AG10803 (cell line): ENCODE measurements around the gene CRY2.

ENCODE experiments used
- DNase-seq: peaks from one replicate; pipeline ENCODE4 v3.0.0; 2010; ENCODE audit warnings: low read depth
- H3K4me3 ChIP-seq: 2 replicates; pipeline ENCODE4 v1.5.1; 2011; ENCODE audit warnings: mild to moderate bottlenecking, low read length, control low read depth
- TF ChIP-seq, protein P1 (sequence below): conservative IDR thresholded peaks from 2 replicates; pipeline ENCODE4 v1.5.1; 2011; ENCODE audit warnings: mild to moderate bottlenecking, low read length, control low read depth, inconsistent platforms

CRY2 gene

DNA sequence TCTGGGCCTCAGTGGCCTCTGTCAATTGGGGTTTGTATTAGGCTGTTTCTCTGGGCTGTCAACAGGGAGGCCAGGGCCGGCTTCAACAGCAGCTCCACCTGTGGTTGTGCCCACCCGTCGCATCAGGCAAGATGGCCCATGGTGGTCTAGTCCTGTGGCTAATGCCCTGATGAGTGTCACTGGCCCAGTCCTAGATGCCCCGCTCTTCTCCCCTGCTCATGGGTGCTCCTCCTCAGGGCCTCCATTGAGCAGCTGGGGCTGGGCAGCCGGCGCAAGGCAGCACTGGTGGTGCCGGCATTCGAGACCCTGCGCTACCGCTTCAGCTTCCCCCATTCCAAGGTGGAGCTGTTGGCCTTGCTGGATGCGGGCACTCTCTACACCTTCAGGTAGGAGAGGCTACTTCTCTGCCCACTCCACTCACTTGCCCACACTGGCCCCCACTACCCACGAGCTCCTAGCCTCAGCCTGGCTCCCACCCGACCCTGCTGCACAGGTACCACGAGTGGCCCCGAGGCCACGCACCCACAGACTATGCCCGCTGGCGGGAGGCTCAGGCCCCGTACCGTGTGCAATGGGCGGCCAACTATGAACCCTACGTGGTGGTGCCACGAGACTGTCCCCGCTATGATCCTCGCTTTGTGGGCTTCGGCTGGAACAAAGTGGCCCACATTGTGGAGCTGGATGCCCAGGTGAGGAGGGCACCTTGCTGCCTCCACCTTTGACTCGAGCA is 80.6 kb downstream of the CRY2 start:
- H3K4me3 ChIP-seq, result no peak overlapping the region
- no peak for DNase-seq
- TF ChIP-seq, protein P1, sequence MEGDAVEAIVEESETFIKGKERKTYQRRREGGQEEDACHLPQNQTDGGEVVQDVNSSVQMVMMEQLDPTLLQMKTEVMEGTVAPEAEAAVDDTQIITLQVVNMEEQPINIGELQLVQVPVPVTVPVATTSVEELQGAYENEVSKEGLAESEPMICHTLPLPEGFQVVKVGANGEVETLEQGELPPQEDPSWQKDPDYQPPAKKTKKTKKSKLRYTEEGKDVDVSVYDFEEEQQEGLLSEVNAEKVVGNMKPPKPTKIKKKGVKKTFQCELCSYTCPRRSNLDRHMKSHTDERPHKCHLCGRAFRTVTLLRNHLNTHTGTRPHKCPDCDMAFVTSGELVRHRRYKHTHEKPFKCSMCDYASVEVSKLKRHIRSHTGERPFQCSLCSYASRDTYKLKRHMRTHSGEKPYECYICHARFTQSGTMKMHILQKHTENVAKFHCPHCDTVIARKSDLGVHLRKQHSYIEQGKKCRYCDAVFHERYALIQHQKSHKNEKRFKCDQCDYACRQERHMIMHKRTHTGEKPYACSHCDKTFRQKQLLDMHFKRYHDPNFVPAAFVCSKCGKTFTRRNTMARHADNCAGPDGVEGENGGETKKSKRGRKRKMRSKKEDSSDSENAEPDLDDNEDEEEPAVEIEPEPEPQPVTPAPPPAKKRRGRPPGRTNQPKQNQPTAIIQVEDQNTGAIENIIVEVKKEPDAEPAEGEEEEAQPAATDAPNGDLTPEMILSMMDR, result no peak

- TF ChIP-seq, protein P1, result no peak
- DNase-seq, result no peak
- H3K4me3 ChIP-seq, result no peak overlapping the region
These were observed 81.4 kb downstream of the CRY2 start for GRCh38 chr11:45928535-45929215.

DNA sequence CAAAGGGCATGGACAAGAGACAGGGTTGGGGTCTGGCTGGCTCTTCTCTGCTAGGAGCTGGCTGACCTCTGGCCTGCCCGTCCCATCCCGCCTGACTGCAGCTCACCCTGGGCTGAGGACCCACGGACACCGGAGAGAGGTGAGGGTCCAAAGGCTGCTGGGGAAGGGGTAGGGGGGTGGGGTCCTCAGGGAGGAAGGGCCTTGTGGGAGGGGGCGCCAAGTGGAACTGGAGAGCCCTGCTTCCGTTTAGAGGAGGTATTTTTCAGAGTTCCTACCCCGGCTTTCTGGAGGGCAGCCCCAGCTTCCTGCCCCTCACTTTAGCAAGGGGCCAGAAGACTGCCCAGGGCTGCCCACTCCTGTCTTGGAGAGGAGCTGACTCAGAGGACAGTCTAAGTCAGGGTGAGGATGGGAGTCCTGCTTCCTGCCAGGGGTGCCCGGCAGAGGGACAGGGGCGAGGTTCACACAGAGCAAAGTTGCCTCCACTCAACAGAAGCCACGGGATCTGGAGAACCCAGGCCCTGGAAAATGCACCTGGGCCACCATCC is 82.3 kb downstream of the CRY2 start:
- H3K4me3 ChIP-seq, result no peak overlapping the region
- TF ChIP-seq, protein P1, result no peak
- DNase-seq, result no peak

DNA sequence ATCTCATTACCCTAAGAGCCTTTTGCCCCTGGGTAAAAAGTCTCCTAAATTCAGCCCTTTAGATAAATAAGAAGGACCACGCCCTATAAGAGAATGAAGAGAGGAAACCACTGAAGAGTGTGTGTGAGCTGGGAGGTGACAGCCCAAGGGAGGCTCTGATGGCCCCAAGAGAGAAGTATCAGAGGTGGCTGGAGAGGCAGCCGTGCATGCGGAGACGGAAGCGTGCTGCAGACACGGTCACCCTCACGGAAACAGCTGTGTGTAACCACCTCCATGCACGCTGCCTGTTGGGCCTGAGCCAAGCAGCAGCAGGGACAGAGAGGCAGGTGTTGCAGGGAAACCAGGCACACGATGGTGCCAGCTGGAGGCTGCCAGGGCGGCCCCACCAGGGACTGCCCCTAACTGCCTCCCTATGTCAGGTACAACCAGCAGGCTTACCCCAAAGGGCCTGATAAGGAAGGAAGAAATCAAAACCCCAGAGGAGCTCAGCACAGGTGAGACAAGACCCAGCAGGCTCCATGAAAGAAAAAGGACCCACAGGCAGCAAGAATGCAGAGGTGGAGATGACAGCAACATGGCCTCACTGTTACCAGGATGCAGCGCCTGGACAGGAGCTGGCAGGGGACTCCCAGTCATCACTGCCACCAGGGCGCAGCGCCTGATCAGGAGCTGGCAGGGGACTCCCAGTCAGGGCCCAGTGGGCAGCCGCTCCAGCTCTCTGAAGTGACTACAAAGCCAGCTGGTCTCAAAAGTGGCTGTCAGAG is 82.9 kb downstream of the CRY2 start:
- H3K4me3 ChIP-seq, result no peak overlapping the region
- TF ChIP-seq, protein P1, result no peak
- no peak for DNase-seq

DNA sequence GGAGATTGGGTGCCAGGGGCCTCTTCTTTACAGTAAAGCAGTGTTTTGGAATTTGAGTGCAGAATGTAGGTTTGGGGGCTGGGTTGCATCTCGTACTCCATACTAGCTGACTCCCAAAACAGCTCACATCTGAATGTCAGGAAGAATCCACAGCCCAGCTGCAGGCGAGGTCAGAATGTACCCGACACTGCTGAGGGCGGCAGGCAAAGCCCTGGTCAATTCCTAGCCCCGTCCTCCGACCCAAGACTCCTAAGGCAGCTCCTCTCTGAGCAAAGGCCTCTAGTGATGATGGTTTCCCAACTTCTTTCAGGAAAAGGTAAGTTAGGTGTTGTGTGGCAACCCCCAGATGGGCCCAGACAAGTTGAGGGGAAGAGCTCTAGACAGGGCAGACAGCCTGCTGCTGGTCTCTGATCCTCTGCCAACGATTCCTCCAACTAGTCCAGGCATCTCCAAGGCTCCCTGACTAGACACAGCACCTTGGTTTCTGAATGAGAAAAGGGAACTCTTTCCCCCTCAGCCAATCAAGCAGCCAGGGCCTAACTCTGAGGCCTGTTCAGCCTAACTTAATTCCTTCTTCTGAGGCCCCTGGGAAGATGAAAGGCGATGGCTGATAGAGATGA is 83.8 kb downstream of the CRY2 start:
- DNase-seq, result no peak
- TF ChIP-seq, protein P1, result no peak
- H3K4me3 ChIP-seq, result no peak overlapping the region

GRCh38 chr11:45931739-45932138 is 84.5 kb downstream of the CRY2 start:
- TF ChIP-seq, protein P1, result no peak
- H3K4me3 ChIP-seq, result no peak overlapping the region
- DNase-seq, result no peak
